Globus pallidus (tissue), 1 donor: ENCODE data around the gene OR10K2.

Experiments
- DNase-seq: peaks from one replicate; pipeline ENCODE4 v3.0.0-alpha.2; 2015; ENCODE audit warnings: low spot score

OR10K2 gene

DNA sequence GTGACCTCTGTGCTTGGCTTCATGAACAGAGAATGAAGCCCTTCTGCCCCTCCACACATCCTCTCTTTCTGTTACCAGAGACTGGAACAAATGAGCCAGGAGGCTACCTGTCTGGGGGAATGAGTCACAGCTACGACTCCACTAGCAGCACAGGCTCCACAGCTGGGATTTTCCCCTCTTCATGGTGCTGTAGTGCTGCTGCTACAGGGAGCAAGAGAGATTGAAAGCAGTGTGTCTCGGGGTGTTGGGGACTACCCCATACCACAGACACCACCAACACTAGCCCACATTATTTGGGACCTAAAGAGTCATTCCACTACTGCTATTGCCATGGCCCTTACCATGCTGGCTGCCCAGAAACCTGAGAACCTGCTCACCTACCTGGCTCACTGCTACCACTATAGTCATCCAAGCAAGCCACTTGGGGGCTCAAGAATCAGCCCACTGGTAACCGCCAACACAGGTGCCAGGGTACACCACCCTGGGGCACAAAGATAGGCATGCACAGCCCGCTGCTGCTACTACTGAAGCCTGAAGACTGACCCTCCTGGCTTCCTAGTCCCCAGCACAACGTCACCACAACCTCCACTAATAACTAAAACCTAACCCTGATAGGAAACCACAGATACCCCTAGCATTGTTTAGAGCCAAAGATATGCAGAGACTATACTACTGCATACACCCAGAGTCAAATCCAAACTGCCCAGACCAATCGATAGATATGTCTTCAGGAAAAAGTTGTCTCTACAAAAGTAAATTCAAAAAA, 54.7 kb downstream of the OR10K2 start:
- DNase-seq: no peak
